IMR-90 (cell line): Measurements from ENCODE around the gene ATP1A4. TPM values are rescaled to one million over a fixed set of nuclear protein-coding genes. Genes with fewer than 3 reads are reported as not detected.

ENCODE experiments used
- ATAC-seq: fragments of 200-7000 bp; cut with Tn5 transposase; 2 replicates; pipeline ENCODE4 v1.9.1; 2020; ENCODE audit warnings: low read depth, mild to moderate bottlenecking, moderate library complexity
- BruUV-seq: library from RNA; stranded (reverse); fragments of 400-500 nt; replicated peaks from 2 replicates; lab custom pipeline; 2021; lab: Mats Ljungman, UMichigan
- CTCF ChIA-PET: fragments of 300-600 bp; formaldehyde crosslinking; extraction: SDS; loops from one replicate; lab custom pipeline; 2021; ENCODE audit warnings: antibody characterized with exemption; lab: Yijun Ruan, JAX
- POLR2A ChIA-PET: fragments of 300-600 bp; sonication (Branson Sonifier 250); formaldehyde crosslinking; loops from one replicate; lab custom pipeline; 2022; ENCODE audit warnings: antibody characterized with exemption; ENCODE audit not compliant: unreplicated experiment; lab: Charles Lee
- DNase-seq: peaks from one replicate; pipeline ENCODE4 v3.0.0; 2013
- H2AFZ ChIP-seq: replicated peaks from 2 replicates; pipeline ENCODE3; 2013; ENCODE audit warnings: low read length, mild to moderate bottlenecking; ENCODE audit not compliant: poor library complexity
- H2AK5ac ChIP-seq: 2 replicates; pipeline ENCODE4 v1.6.1; 2013; ENCODE audit warnings: low read depth, low read length, inconsistent platforms
- H2AK9ac ChIP-seq: replicated peaks from 2 replicates; pipeline ENCODE3; 2013; ENCODE audit warnings: mild to moderate bottlenecking, low read depth, low read length, moderate library complexity; ENCODE audit not compliant: poor library complexity
- H2BK120ac ChIP-seq: 2 replicates; pipeline ENCODE4 v1.6.1; 2013; ENCODE audit warnings: low read depth, low read length, inconsistent platforms
- H2BK15ac ChIP-seq: 3 replicates; pipeline ENCODE4 v1.6.1; 2013; ENCODE audit warnings: low read depth, low read length, inconsistent platforms
- H2BK20ac ChIP-seq: 2 replicates; pipeline ENCODE4 v1.6.1; 2013; ENCODE audit warnings: low read depth, mild to moderate bottlenecking, inconsistent platforms, low read length, moderate library complexity
- H2BK5ac ChIP-seq: 2 replicates; pipeline ENCODE4 v1.6.1; 2013; ENCODE audit warnings: mild to moderate bottlenecking, low read depth, low read length, inconsistent platforms; ENCODE audit not compliant: poor library complexity, severe bottlenecking
- H3K14ac ChIP-seq: replicated peaks from 2 replicates; pipeline ENCODE4 v1.6.1; 2013; ENCODE audit warnings: low read depth, low read length, inconsistent platforms
- H3K18ac ChIP-seq: 2 replicates; pipeline ENCODE4 v1.6.1; 2013; ENCODE audit warnings: low read depth, low read length, control low read depth
- H3K23ac ChIP-seq: 2 replicates; pipeline ENCODE4 v1.6.1; 2013; ENCODE audit warnings: low read depth, low read length, inconsistent platforms
- H3K27ac ChIP-seq: 2 replicates; pipeline ENCODE4 v1.5.1; 2013; ENCODE audit warnings: mild to moderate bottlenecking, control low read depth, low read length; ENCODE audit not compliant: insufficient read depth
- H3K27me3 ChIP-seq: 2 replicates; pipeline ENCODE4 v1.6.1; 2013; ENCODE audit warnings: low read length; ENCODE audit not compliant: control insufficient read depth, insufficient read depth
- H3K36me3 ChIP-seq: 2 replicates; pipeline ENCODE4 v1.6.1; 2013; ENCODE audit warnings: low read length, mixed read lengths; ENCODE audit not compliant: control insufficient read depth, insufficient read depth
- H3K4ac ChIP-seq: 2 replicates; pipeline ENCODE4 v1.6.1; 2013; ENCODE audit warnings: low read depth, low read length, inconsistent platforms
- H3K4me1 ChIP-seq: 2 replicates; pipeline ENCODE4 v1.6.1; 2013; ENCODE audit warnings: low read length, mixed read lengths; ENCODE audit not compliant: control insufficient read depth, insufficient read depth
- H3K4me2 ChIP-seq: 2 replicates; pipeline ENCODE4 v1.6.1; 2013; ENCODE audit warnings: low read depth, mild to moderate bottlenecking, control low read depth, low read length, moderate library complexity
- H3K4me3 ChIP-seq: 2 replicates; pipeline ENCODE4 v1.5.1; 2013; ENCODE audit warnings: low read depth, mild to moderate bottlenecking, control low read depth, low read length, moderate library complexity; ENCODE audit not compliant: insufficient read depth
- H3K56ac ChIP-seq: 2 replicates; pipeline ENCODE4 v1.6.1; 2013; ENCODE audit warnings: low read length, inconsistent platforms; ENCODE audit not compliant: insufficient read depth; ENCODE audit errors: extremely low read depth
- H3K79me1 ChIP-seq, 2 experiments: 2 replicates each; pipeline ENCODE4 v1.6.1; 2013; ENCODE audit warnings: low read length in 2 of 2, inconsistent platforms in 1 of 2, low read depth in 1 of 2
- H3K9ac ChIP-seq: 2 replicates; pipeline ENCODE4 v1.6.1; 2013; ENCODE audit warnings: low read depth, low read length, control low read depth
- H3K9me1 ChIP-seq: 2 replicates; pipeline ENCODE4 v1.6.1; 2013; ENCODE audit warnings: low read length, inconsistent platforms; ENCODE audit not compliant: insufficient read depth
- H3K9me3 ChIP-seq: 2 replicates; pipeline ENCODE4 v1.6.1; 2013; ENCODE audit warnings: low read length; ENCODE audit not compliant: control insufficient read depth, insufficient read depth
- H4K20me1 ChIP-seq: 2 replicates; pipeline ENCODE4 v1.6.1; 2013; ENCODE audit warnings: low read length, inconsistent platforms; ENCODE audit not compliant: insufficient read depth
- H4K5ac ChIP-seq: 2 replicates; pipeline ENCODE4 v1.6.1; 2013; ENCODE audit warnings: mild to moderate bottlenecking, low read depth, low read length, control low read depth
- H4K8ac ChIP-seq, 2 experiments: 2 replicates each; pipeline ENCODE4 v1.6.1; 2013; ENCODE audit warnings: low read depth in 2 of 2, low read length in 2 of 2, control low read depth in 1 of 2, inconsistent platforms in 1 of 2
- H4K91ac ChIP-seq: 2 replicates; pipeline ENCODE4 v1.6.1; 2013; ENCODE audit warnings: low read depth, low read length, inconsistent platforms; ENCODE audit not compliant: insufficient read depth
- BHLHE40 ChIP-seq: fragments of 150-350 bp; IDR thresholded peaks from 2 replicates; pipeline ENCODE4 v1.6.1; 2016; ENCODE audit warnings: mild to moderate bottlenecking, low read depth, low read length
- CEBPB ChIP-seq: IDR thresholded peaks from 2 replicates; pipeline ENCODE4 v1.6.1; 2012; ENCODE audit warnings: low read depth, low read length, improper control_type of control experiment
- CHD1 ChIP-seq: IDR thresholded peaks from 2 replicates; pipeline ENCODE4 v1.6.1; 2012; ENCODE audit warnings: low read depth, low read length, improper control_type of control experiment
- CTCF ChIP-seq: conservative IDR thresholded peaks from 2 replicates; pipeline ENCODE4 v1.5.1; 2012; ENCODE audit warnings: mild to moderate bottlenecking, low read depth, low read length, improper control_type of control experiment
- FOS ChIP-seq: fragments of 150-350 bp; IDR thresholded peaks from 2 replicates; pipeline ENCODE4 v1.6.1; 2016; ENCODE audit warnings: low read depth, low read length
- MAZ ChIP-seq: IDR thresholded peaks from 2 replicates; pipeline ENCODE4 v1.6.1; 2012; ENCODE audit warnings: low read depth, mild to moderate bottlenecking, low read length, improper control_type of control experiment, moderate library complexity, borderline replicate concordance
- MXI1 ChIP-seq: IDR thresholded peaks from 2 replicates; pipeline ENCODE4 v1.6.1; 2012; ENCODE audit warnings: low read depth, mild to moderate bottlenecking, low read length, moderate library complexity, borderline replicate concordance
- NFE2L2 ChIP-seq: fragments of 150-350 bp; IDR thresholded peaks from 2 replicates; pipeline ENCODE4 v1.6.1; 2016; ENCODE audit warnings: low read depth, mild to moderate bottlenecking, low read length
- POLR2A ChIP-seq: IDR thresholded peaks from 2 replicates; pipeline ENCODE4 v1.6.1; 2012; ENCODE audit warnings: mild to moderate bottlenecking, low read depth, low read length
- RAD21 ChIP-seq: IDR thresholded peaks from 2 replicates; pipeline ENCODE4 v1.6.1; 2012; ENCODE audit warnings: low read length, improper control_type of control experiment
- RCOR1 ChIP-seq: IDR thresholded peaks from 2 replicates; pipeline ENCODE4 v1.6.1; 2012; ENCODE audit warnings: mild to moderate bottlenecking, low read length, improper control_type of control experiment; ENCODE audit not compliant: insufficient replicate concordance
- RFX5 ChIP-seq: IDR thresholded peaks from 2 replicates; pipeline ENCODE4 v1.8.0; 2012; ENCODE audit warnings: low read depth, mild to moderate bottlenecking, low read length, moderate library complexity
- SMC3 ChIP-seq: fragments of 150-350 bp; IDR thresholded peaks from 2 replicates; pipeline ENCODE4 v1.6.1; 2016; ENCODE audit warnings: low read depth, mild to moderate bottlenecking, antibody characterized with exemption, low read length, moderate library complexity
- WGBS, 2 experiments: methylation state at CpG; one replicate each; pipeline versions ENCODE4 v1.1.5 to v1.1.7; 2013; ENCODE audit warnings: missing lambda C conversion rate in 2 of 2; ENCODE audit not compliant: insufficient read length in 1 of 2; ENCODE audit errors: extremely low coverage in 2 of 2; 5-methylcytosine and 5-hydroxymethylcytosine counted together
- dilution Hi-C: fragments of 300-500 bp; cut with HindIII; formaldehyde crosslinking; loops from one replicate; pipeline ENCODE4 v1.14.3; 2018; ENCODE audit warnings: low sequenced_read_pairs; ENCODE audit not compliant: unreplicated experiment
- in situ Hi-C: fragments of 300-500 bp; cut with MboI; formaldehyde crosslinking; loops from 3 replicates; pipeline ENCODE4 v1.14.3; 2019; ENCODE audit warnings: low sequenced_read_pairs, inconsistent platforms, mixed read lengths
- intact Hi-C: fragments of 100-400 bp; cut with micrococcal nuclease; formaldehyde crosslinking; loops from 2 replicates; pipeline ENCODE4 v1.10.0; 2022
- polyA plus RNA-seq, 3 experiments: library from polyadenylated mRNA; depleted of rRNA; stranded (reverse); fragments of >200 nt; gene quantifications; 2 replicates each; pipeline ENCODE4 v1.2.3, GENCODE V29; 2012; ENCODE audit warnings: low replicate concordance in 1 of 3
- total RNA-seq: library from RNA; depleted of rRNA; stranded (reverse); fragments of >200 nt; gene quantifications from 2 replicates; pipeline ENCODE4 v1.2.3, GENCODE V29; 2012
- TF ChIP-seq, protein P1 (sequence below): fragments of 150-350 bp; IDR thresholded peaks from 2 replicates; pipeline ENCODE4 v1.6.1; 2016; ENCODE audit warnings: low read depth, mild to moderate bottlenecking, low read length, moderate library complexity, borderline replicate concordance

ATP1A4 gene
- total and polyA plus RNA-seq, 2 of the 4 experiments (the other 2 are of a cell fraction): not detected

DNA sequence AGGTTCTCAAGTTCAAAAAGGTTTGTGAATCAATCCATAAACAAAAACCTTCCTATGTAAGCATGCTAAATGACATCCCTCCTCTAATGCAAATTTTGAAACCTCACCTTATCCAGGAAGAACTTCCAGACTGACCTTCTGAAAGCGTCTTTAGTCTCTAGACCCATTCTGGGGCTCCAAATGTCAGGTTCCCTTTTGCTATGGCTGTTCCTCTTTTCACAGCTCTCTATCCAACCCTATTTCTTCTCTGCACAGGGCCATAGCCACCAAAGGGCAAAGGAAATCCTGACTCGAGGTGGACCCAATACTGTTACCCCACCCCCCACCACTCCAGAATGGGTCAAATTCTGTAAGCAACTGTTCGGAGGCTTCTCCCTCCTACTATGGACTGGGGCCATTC, 3.4 kb downstream of the ATP1A4 start:
- Histone ChIP-seq H3K9me1 (no peaks in the 10 kb centered on the region), H2AK5ac (no peak overlapping the region), H2AK9ac (no peak overlapping the region), H3K27ac (no peak overlapping the region), H3K27me3 (peaks cover 29% of the 10 kb centered on the region), H4K8ac (no peak overlapping the region), H3K4me1 (no peaks in the 10 kb centered on the region), H3K36me3 (no peaks in the 10 kb centered on the region), H2BK5ac (no peak overlapping the region), H3K4me3 (no peak overlapping the region), H2BK20ac (no peak overlapping the region), H3K79me1 (no peaks in the 10 kb centered on the region), H3K23ac (no peak overlapping the region), H2BK120ac (no peak overlapping the region), H2AFZ (no peak overlapping the region), H3K4me2 (no peak overlapping the region), H4K20me1 (no peaks in the 10 kb centered on the region), H4K91ac (no peak overlapping the region), H3K14ac (no peak overlapping the region), H2BK15ac (no peak overlapping the region), H3K56ac (no peak overlapping the region), H3K18ac (no peak overlapping the region), H3K4ac (no peak overlapping the region), H3K9me3 (no peaks in the 10 kb centered on the region), H3K9ac (no peak overlapping the region), H4K5ac (no peak overlapping the region)
- dilution Hi-C loops (no loop called here), in situ Hi-C loops (no loop called here), intact Hi-C loops (no loop called here)
- DNase-seq (no peak), ATAC-seq (no peak)
- 78% methylated on average over 1 of the region's 3 CpGs; no CpG with 5 or more reads in 1 of the 2 experiments for WGBS, 2 experiments
- ChIA-PET CTCF (no interaction called here), POLR2A (no interaction called here)
- BruUV-seq: no TSS peak
- TF ChIP-seq NFE2L2 (no peak), BHLHE40 (no peak), FOS (no peak), MAZ (no peak), MXI1 (no peak), RCOR1 (no peak), POLR2A (no peak), RFX5 (no peak), CTCF (no peak), CHD1 (no peak), CEBPB (no peak), RAD21 (no peak), SMC3 (no peak)
- TF ChIP-seq, protein P1, sequence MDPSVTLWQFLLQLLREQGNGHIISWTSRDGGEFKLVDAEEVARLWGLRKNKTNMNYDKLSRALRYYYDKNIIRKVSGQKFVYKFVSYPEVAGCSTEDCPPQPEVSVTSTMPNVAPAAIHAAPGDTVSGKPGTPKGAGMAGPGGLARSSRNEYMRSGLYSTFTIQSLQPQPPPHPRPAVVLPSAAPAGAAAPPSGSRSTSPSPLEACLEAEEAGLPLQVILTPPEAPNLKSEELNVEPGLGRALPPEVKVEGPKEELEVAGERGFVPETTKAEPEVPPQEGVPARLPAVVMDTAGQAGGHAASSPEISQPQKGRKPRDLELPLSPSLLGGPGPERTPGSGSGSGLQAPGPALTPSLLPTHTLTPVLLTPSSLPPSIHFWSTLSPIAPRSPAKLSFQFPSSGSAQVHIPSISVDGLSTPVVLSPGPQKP: no peak
